Measurements from ENCODE around the gene BRWD1. TPM values are rescaled to one million over a fixed set of nuclear protein-coding genes. Genes with fewer than 3 reads are reported as not detected.

BRWD1 gene
- total RNA-seq, 1 experiment from 2014 or later, result 37.1 TPM

DNA sequence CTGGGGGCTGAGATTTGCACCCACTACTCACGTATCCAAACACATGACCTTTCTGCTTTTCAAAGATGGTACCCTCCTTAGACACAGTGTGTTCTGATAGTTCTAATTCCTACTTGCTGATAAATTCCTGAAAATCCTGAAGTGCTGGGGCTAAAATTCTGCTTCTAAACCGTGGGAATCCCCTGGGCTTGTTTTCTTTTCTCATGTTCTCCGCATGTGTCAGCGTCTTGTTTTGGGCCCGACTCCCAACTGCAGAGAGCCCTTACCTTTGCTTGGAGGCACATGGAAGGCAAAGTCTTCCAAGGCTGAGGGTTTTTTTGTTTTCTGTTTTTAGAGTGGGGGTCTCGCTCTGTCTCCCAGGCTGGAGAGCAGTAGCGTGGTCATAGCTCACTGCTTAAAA is 157.4 kb downstream of the BRWD1 start:
- Histone ChIP-seq H3K9me3 (no peaks in the 10 kb centered on the region), H3K36me3 (ENCODE audit: control insufficient read depth, insufficient read depth, low read length) (no peaks in the 10 kb centered on the region), H3K27me3 (replicated peaks; ENCODE audit: control insufficient read depth, insufficient read depth, low read length) (no peaks in the 10 kb centered on the region), H3K4me1 (peaks cover 6% of the 10 kb centered on the region), H3K4me3 (ENCODE audit: low read depth, low read length) (no peak overlapping the region)
- H3K4me3 Mint-ChIP-seq (ENCODE audit: unreplicated experiment), result no peak overlapping the region
- no peak for DNase-seq
- H3K36me3 Mint-ChIP-seq (ENCODE audit: insufficient read depth, unreplicated experiment), result no peaks in the 10 kb centered on the region
- peaks cover 5% of the 10 kb centered on the region for H3K4me1 Mint-ChIP-seq (ENCODE audit: low read depth, unreplicated experiment)
- intact Hi-C loops (cut with micrococcal nuclease; ENCODE audit: unreplicated experiment), result no loop called here
- no peaks in the 10 kb centered on the region for H3K9me3 Mint-ChIP-seq (ENCODE audit: unreplicated experiment)
- no peaks in the 10 kb centered on the region for H3K27me3 Mint-ChIP-seq (ENCODE audit: insufficient read depth, unreplicated experiment)
- ChIA-PET CTCF (no interaction called here), POLR2A (no interaction called here)
- BruUV-seq (replicated peaks), result no TSS peak
- H3K27ac Mint-ChIP-seq (ENCODE audit: unreplicated experiment), result no peak overlapping the region
- TF ChIP-seq, protein P1, sequence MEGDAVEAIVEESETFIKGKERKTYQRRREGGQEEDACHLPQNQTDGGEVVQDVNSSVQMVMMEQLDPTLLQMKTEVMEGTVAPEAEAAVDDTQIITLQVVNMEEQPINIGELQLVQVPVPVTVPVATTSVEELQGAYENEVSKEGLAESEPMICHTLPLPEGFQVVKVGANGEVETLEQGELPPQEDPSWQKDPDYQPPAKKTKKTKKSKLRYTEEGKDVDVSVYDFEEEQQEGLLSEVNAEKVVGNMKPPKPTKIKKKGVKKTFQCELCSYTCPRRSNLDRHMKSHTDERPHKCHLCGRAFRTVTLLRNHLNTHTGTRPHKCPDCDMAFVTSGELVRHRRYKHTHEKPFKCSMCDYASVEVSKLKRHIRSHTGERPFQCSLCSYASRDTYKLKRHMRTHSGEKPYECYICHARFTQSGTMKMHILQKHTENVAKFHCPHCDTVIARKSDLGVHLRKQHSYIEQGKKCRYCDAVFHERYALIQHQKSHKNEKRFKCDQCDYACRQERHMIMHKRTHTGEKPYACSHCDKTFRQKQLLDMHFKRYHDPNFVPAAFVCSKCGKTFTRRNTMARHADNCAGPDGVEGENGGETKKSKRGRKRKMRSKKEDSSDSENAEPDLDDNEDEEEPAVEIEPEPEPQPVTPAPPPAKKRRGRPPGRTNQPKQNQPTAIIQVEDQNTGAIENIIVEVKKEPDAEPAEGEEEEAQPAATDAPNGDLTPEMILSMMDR (IDR thresholded peaks at IDR 0.05; ENCODE audit: insufficient read depth in 1 of 2, low read depth in 1 of 2, low read length in 1 of 2, severe bottlenecking in 1 of 2, unreplicated experiment in 1 of 2), result no peak

DNA sequence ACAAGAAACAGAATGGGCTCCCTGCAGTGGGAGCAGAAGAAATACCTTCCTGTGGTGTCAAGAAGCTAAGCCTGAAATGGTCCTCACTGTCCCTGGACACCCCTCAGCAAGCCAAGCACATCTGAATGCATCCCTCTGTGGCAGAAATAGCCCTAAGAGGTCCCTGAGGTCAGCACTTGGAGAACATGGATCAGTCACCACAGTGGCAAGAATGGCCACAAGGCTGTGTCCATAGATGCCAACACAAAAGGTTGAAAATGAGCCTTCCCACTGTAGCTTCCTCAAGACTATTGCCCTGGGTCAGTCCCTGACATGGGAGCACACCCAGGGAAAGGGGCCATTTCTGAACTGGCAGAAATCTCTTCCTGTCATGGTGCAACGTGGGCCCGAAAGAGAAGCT is 157.9 kb downstream of the BRWD1 start:
- H3K9me3 ChIP-seq, result no peaks in the 10 kb centered on the region
- H3K4me1 ChIP-seq, result peaks cover 2% of the 10 kb centered on the region
- no peaks in the 10 kb centered on the region for H3K27me3 ChIP-seq (replicated peaks; ENCODE audit: control insufficient read depth, insufficient read depth, low read length)
- ChIA-PET CTCF (no interaction called here), POLR2A (no interaction called here)
- no peaks in the 10 kb centered on the region for H3K36me3 ChIP-seq (ENCODE audit: control insufficient read depth, insufficient read depth, low read length)
- TF ChIP-seq, protein P1 (IDR thresholded peaks at IDR 0.05; ENCODE audit: insufficient read depth in 1 of 2, low read depth in 1 of 2, low read length in 1 of 2, severe bottlenecking in 1 of 2, unreplicated experiment in 1 of 2), result no peak
- intact Hi-C loops (cut with micrococcal nuclease; ENCODE audit: unreplicated experiment), result no loop called here
- H3K4me3 ChIP-seq (ENCODE audit: low read depth, low read length), result no peak overlapping the region
- no peaks in the 10 kb centered on the region for H3K27me3 Mint-ChIP-seq (ENCODE audit: insufficient read depth, unreplicated experiment)
- no peak overlapping the region for H3K27ac Mint-ChIP-seq (ENCODE audit: unreplicated experiment)
- no peaks in the 10 kb centered on the region for H3K36me3 Mint-ChIP-seq (ENCODE audit: insufficient read depth, unreplicated experiment)
- H3K9me3 Mint-ChIP-seq (ENCODE audit: unreplicated experiment), result no peaks in the 10 kb centered on the region
- peaks cover under 1% of the 10 kb centered on the region for H3K4me1 Mint-ChIP-seq (ENCODE audit: low read depth, unreplicated experiment)
- no peak for DNase-seq
- no TSS peak for BruUV-seq (replicated peaks)
- H3K4me3 Mint-ChIP-seq (ENCODE audit: unreplicated experiment), result no peak overlapping the region

DNA sequence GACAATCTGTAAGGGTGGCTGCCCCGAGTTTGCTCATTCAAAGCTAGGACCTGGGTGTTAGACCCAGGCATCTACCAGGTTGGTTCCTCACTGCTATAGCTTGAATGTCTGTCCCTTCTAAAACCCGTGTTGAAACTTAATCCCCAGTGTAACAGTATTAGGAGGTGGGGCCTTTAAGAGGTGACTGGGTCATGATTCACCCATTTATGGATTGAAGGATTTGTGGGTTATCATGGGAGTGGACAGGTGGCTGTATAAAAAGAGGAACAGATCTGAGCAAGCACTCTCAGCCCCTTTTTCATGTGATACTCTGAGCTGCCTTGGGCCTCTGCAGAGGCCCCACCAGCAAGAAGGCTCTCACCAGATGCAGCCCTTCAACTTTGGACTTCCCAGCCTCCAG is 159.6 kb downstream of the BRWD1 start:
- peaks cover 8% of the 10 kb centered on the region for H3K4me1 Mint-ChIP-seq (ENCODE audit: low read depth, unreplicated experiment)
- Histone ChIP-seq H3K36me3 (ENCODE audit: control insufficient read depth, insufficient read depth, low read length) (no peaks in the 10 kb centered on the region), H3K27me3 (replicated peaks; ENCODE audit: control insufficient read depth, insufficient read depth, low read length) (no peaks in the 10 kb centered on the region), H3K4me3 (ENCODE audit: low read depth, low read length) (no peak overlapping the region), H3K9me3 (no peaks in the 10 kb centered on the region), H3K4me1 (peaks cover 8% of the 10 kb centered on the region)
- no peaks in the 10 kb centered on the region for H3K27me3 Mint-ChIP-seq (ENCODE audit: insufficient read depth, unreplicated experiment)
- intact Hi-C loops (cut with micrococcal nuclease; ENCODE audit: unreplicated experiment), result no loop called here
- CTCF ChIA-PET, result no interaction called here
- POLR2A ChIA-PET, result interaction anchor here (1.0 kb wide), 1 partner anchor 30 kb away, joined by 3 read pairs; the partner anchor contains the start of gene PSMG1
- DNase-seq, result no peak
- TF ChIP-seq, protein P1 (IDR thresholded peaks at IDR 0.05; ENCODE audit: insufficient read depth in 1 of 2, low read depth in 1 of 2, low read length in 1 of 2, severe bottlenecking in 1 of 2, unreplicated experiment in 1 of 2), result no peak
- no TSS peak for BruUV-seq (replicated peaks)
- no peaks in the 10 kb centered on the region for H3K36me3 Mint-ChIP-seq (ENCODE audit: insufficient read depth, unreplicated experiment)
- no peak overlapping the region for H3K27ac Mint-ChIP-seq (ENCODE audit: unreplicated experiment)
- H3K9me3 Mint-ChIP-seq (ENCODE audit: unreplicated experiment), result peaks cover 8% of the 10 kb centered on the region
- no peak overlapping the region for H3K4me3 Mint-ChIP-seq (ENCODE audit: unreplicated experiment)

Measured in Caco-2 (cell line).